HG03159 (cell line): ENCODE results near the gene LY6G6C.
"Not testable (repeated sequence)": the region's sequence is repeated elsewhere in the genome, so short reads cannot be mapped to it uniquely, and the experiment has no call there.

Source experiments
- ATAC-seq: cut with Tn5 transposase; IDR thresholded peaks from one replicate; pipeline ENCODE4 v1.9.1; 2021; ENCODE audit warnings: mild to moderate bottlenecking, moderate library complexity; ENCODE audit not compliant: unreplicated experiment

The LY6G6C gene

GRCh38 chr6:31709157-31709556 is 12.4 kb downstream of the LY6G6C start:
- not testable (repeated sequence) for ATAC-seq

GRCh38 chr6:31708224-31708623 is 13.3 kb downstream of the LY6G6C start:
- ATAC-seq, result no peak

GRCh38 chr6:31707701-31708100 is 13.8 kb downstream of the LY6G6C start:
- no peak for ATAC-seq

GRCh38 chr6:31706599-31706998 is 14.9 kb downstream of the LY6G6C start, which contains the start of gene LY6G6F:
Gene LY6G6F, plus strand, starts transcription at chr6:31706866. Its CDS starts 41 bp downstream, at chr6:31706907.
- ATAC-seq, result no peak

GRCh38 chr6:31705931-31706330 is 15.6 kb downstream of the LY6G6C start:
- ATAC-seq, result no peak

GRCh38 chr6:31702819-31703716 is 18.5 kb downstream of the LY6G6C start, which contains the start of gene ABHD16A:
Gene ABHD16A, minus strand, starts transcription at chr6:31703324. Its CDS starts 43 bp downstream, at chr6:31703281.
- ATAC-seq, result peak; percentile 84

GRCh38 chr6:31702405-31702818 is 19.1 kb downstream of the LY6G6C start:
- ATAC-seq, result no peak

GRCh38 chr6:31701666-31702404 is 19.7 kb downstream of the LY6G6C start:
- no peak for ATAC-seq

- no peak for ATAC-seq
These were observed 20.7 kb downstream of the LY6G6C start for GRCh38 chr6:31700740-31701401.

GRCh38 chr6:31697555-31697954 is 24.0 kb downstream of the LY6G6C start:
- ATAC-seq, result no peak

GRCh38 chr6:31693535-31693934 is 28.0 kb downstream of the LY6G6C start:
- no peak for ATAC-seq

GRCh38 chr6:31692886-31693285 is 28.7 kb downstream of the LY6G6C start:
- ATAC-seq, result no peak

GRCh38 chr6:31692353-31692752 is 29.2 kb downstream of the LY6G6C start:
- ATAC-seq, result no peak

- ATAC-seq, result no peak
These were observed 29.9 kb downstream of the LY6G6C start for GRCh38 chr6:31691564-31692108.

- ATAC-seq, result no peak
These were observed 30.5 kb downstream of the LY6G6C start for GRCh38 chr6:31691078-31691463.

GRCh38 chr6:31690231-31691077 is 31.1 kb downstream of the LY6G6C start:
- no peak for ATAC-seq

- ATAC-seq, result no peak
These were observed 32.1 kb downstream of the LY6G6C start for GRCh38 chr6:31689249-31690110.

GRCh38 chr6:31687860-31688693 is 33.5 kb downstream of the LY6G6C start:
- no peak for ATAC-seq
